ENCODE data around the gene KMT5B. TPM values are rescaled to one million over a fixed set of nuclear protein-coding genes. Genes with fewer than 3 reads are reported as not detected.
A peak's percentile ranks its signal among the peaks of the same experiment; 100 is the strongest.

The KMT5B gene
- total and polyA plus RNA-seq, 2 experiments from 2014 or later, result 26.4 to 31.0 TPM

GRCh38 chr11:68194675-68195294 lies 18.3 kb downstream of the KMT5B start (continued):
- TF ChIP-seq REST (IDR thresholded peaks at IDR 0.05; ENCODE audit: unreplicated experiment) (no peak), JUNB (IDR thresholded peaks at IDR 0.05; ENCODE audit: unreplicated experiment) (no peak), CREB1 (CRISPR knock-in tag; IDR thresholded peaks at IDR 0.05; ENCODE audit: low read depth) (no peak), CTCF (conservative IDR thresholded peaks at IDR 0.05; ENCODE audit: low read depth in 2 of 2) (no peak), ZNF114 (CRISPR knock-in tag; IDR thresholded peaks at IDR 0.05) (no peak), EZH2 (IDR thresholded peaks at IDR 0.05; ENCODE audit: low read depth, unreplicated experiment) (no peak), ETS1 (IDR thresholded peaks at IDR 0.05) (no peak), POLR2AphosphoS5 (IDR thresholded peaks at IDR 0.05; ENCODE audit: low read depth) (no peak)

- no peaks in the 10 kb centered on the region for H3K9me2 ChIP-seq (ENCODE audit: insufficient read depth)
- H3K27me3 ChIP-seq (ENCODE audit: insufficient read depth), result no peaks in the 10 kb centered on the region
- H3K27ac Mint-ChIP-seq, result peak overlapping the region; percentile 13; the same call in 1 of the 2 replicates
- H3K4me3 Mint-ChIP-seq, result no peak overlapping the region
- peaks cover 3% of the 10 kb centered on the region; the same call in 2 of the 3 replicates for H3K36me3 Mint-ChIP-seq (ENCODE audit: low read depth)
- H3K27ac ChIP-seq (ENCODE audit: low read depth), result no peak overlapping the region
- H4K20me1 ChIP-seq (replicated peaks; ENCODE audit: insufficient read depth), result peaks cover 13% of the 10 kb centered on the region; the same call in 1 of the 2 replicates
- peaks cover 18% of the 10 kb centered on the region for H3K4me1 ChIP-seq (ENCODE audit: insufficient read depth)
- DNase-seq (ENCODE audit: low spot score), result no peak
- no peaks in the 10 kb centered on the region for H3F3A ChIP-seq (replicated peaks; ENCODE audit: low read depth)
- H3K9me3 Mint-ChIP-seq, result no peaks in the 10 kb centered on the region
- peak; percentile 30; the same call in 2 of the 3 replicates for ATAC-seq
- H2AFZ ChIP-seq, result no peak overlapping the region
- no peak overlapping the region for H3K4me3 ChIP-seq
- H3K4me2 ChIP-seq, result no peak overlapping the region
- peaks cover 3% of the 10 kb centered on the region for H3K27me3 Mint-ChIP-seq (ENCODE audit: insufficient read depth, low read depth, poor library complexity)
- H3K79me2 ChIP-seq (replicated peaks; ENCODE audit: insufficient read depth), result peaks cover 100% of the 10 kb centered on the region
- H3K4me1 Mint-ChIP-seq, result peaks cover 15% of the 10 kb centered on the region
- no peaks in the 10 kb centered on the region for H3K36me3 ChIP-seq (ENCODE audit: insufficient read depth)
- TF ChIP-seq JUNB (IDR thresholded peaks at IDR 0.05; ENCODE audit: unreplicated experiment) (no peak), ZNF331 (CRISPR knock-in tag; IDR thresholded peaks at IDR 0.05; ENCODE audit: low read depth) (no peak), STAT1 (IDR thresholded peaks at IDR 0.05; ENCODE audit: unreplicated experiment) (no peak), NANOG (IDR thresholded peaks at IDR 0.05; ENCODE audit: borderline replicate concordance) (no peak), CTCF (conservative IDR thresholded peaks at IDR 0.05; ENCODE audit: low read depth in 2 of 2) (no peak), REST (IDR thresholded peaks at IDR 0.05; ENCODE audit: unreplicated experiment) (no peak), EZH2phosphoT487 (IDR thresholded peaks at IDR 0.05; ENCODE audit: unreplicated experiment) (no peak)
Measured at GRCh38 chr11:68193018-68193417, 20.1 kb downstream of the KMT5B start.
